B cell (primary cell): ENCODE measurements around the gene OPRPN. TPM values are rescaled to one million over a fixed set of nuclear protein-coding genes. Genes with fewer than 3 reads are reported as not detected.

Experiments
- ATAC-seq: fragments of 200-7000 bp; cut with Tn5 transposase; one replicate; pipeline ENCODE4 v1.10.0; 2021; ENCODE audit warnings: low read depth, mild to moderate bottlenecking, moderate number of reproducible peaks, moderate library complexity
- CTCF ChIA-PET: fragments of 350-600 bp; sonication (Branson Sonifier 250); formaldehyde crosslinking; loops from one replicate; lab custom pipeline; 2021; ENCODE audit warnings: antibody characterized with exemption, inconsistent platforms; lab: Charles Lee
- POLR2A ChIA-PET: fragments of 350-600 bp; sonication (Branson Sonifier 250); formaldehyde crosslinking; loops from one replicate; lab custom pipeline; 2021; ENCODE audit warnings: antibody characterized with exemption; lab: Charles Lee
- DNase-seq: peaks from one replicate; pipeline ENCODE4 v3.0.0; 2013
- H2AFZ ChIP-seq: 2 replicates; pipeline ENCODE4 v1.6.1; 2012; ENCODE audit warnings: mild to moderate bottlenecking, low read depth, low read length; ENCODE audit not compliant: insufficient read depth, poor library complexity, severe bottlenecking
- H3K27ac ChIP-seq, 2 donors: 1 replicate in 1 of 2; 2 replicates in 1 of 2; pipeline ENCODE4 v1.5.1; 2012 to 2013; ENCODE audit warnings: low read length in 2 of 2, mild to moderate bottlenecking in 2 of 2, moderate library complexity in 1 of 2
- H3K27me3 ChIP-seq, 4 experiments: fragments of 200-600 bp in 1 of 4; sonication (generic) in 1 of 4; replicated peaks in 1 of 4; 1 replicate in 2 of 4; 2 replicates in 2 of 4; pipeline versions ENCODE4 v1.6.1 to v1.7.0; 2013 to 2016; ENCODE audit warnings: low read length in 3 of 4, mild to moderate bottlenecking in 2 of 4, mixed read lengths in 1 of 4, moderate library complexity in 1 of 4; ENCODE audit not compliant: insufficient read depth in 4 of 4, control insufficient read depth in 3 of 4; ENCODE audit errors: control extremely low read depth in 1 of 4
- H3K36me3 ChIP-seq, 2 experiments: replicated peaks in 1 of 2; 1 replicate in 1 of 2; 2 replicates in 1 of 2; pipeline versions ENCODE4 v1.6.1 to v1.7.1; 2013; ENCODE audit warnings: low read length in 1 of 2; ENCODE audit not compliant: insufficient read depth in 2 of 2, control insufficient read depth in 1 of 2; ENCODE audit errors: control extremely low read depth in 1 of 2, extremely low read depth in 1 of 2
- H3K4me1 ChIP-seq, 2 donors: fragments of 200-600 bp in 1 of 2; sonication (generic) in 1 of 2; 1 replicate in 1 of 2; 2 replicates in 1 of 2; pipeline versions ENCODE4 v1.5.1 to v1.6.1; 2013 to 2017; ENCODE audit warnings: low read length in 2 of 2; ENCODE audit not compliant: control insufficient read depth in 2 of 2, insufficient read depth in 2 of 2
- H3K4me2 ChIP-seq: replicated peaks from 2 replicates; pipeline ENCODE3; 2012; ENCODE audit warnings: mild to moderate bottlenecking, low read depth, low read length; ENCODE audit not compliant: poor library complexity, severe bottlenecking
- H3K4me3 ChIP-seq, 5 experiments: fragments of 200-600 bp in 1 of 5; sonication (generic) in 1 of 5; 1 replicate in 3 of 5; 2 replicates in 2 of 5; pipeline versions ENCODE4 v1.5.1 to v1.7.0; 2011 to 2016; ENCODE audit warnings: low read length in 4 of 5, mild to moderate bottlenecking in 4 of 5, low read depth in 2 of 5, control low read depth in 1 of 5, moderate library complexity in 1 of 5; ENCODE audit not compliant: insufficient read depth in 1 of 5; ENCODE audit errors: control extremely low read depth in 1 of 5, extremely low read depth in 1 of 5
- H3K79me2 ChIP-seq: fragments of 200-600 bp; sonication (generic); one replicate; pipeline ENCODE4 v1.6.0; 2016; ENCODE audit warnings: low read length; ENCODE audit not compliant: control insufficient read depth, insufficient read depth
- H3K9ac ChIP-seq: fragments of 200-600 bp; sonication (generic); 2 replicates; pipeline ENCODE4 v1.6.1; 2017; ENCODE audit warnings: mild to moderate bottlenecking, low read length, moderate library complexity
- H3K9me3 ChIP-seq, 3 donors: one replicate each; pipeline versions ENCODE4 v1.6.1 to v1.7.1; 2013; ENCODE audit warnings: low read length in 2 of 3; ENCODE audit not compliant: control insufficient read depth in 2 of 3, insufficient read depth in 1 of 3; ENCODE audit errors: control extremely low read depth in 1 of 3
- H4K20me1 ChIP-seq: 2 replicates; pipeline ENCODE4 v1.6.0; 2012; ENCODE audit warnings: mild to moderate bottlenecking, low read length; ENCODE audit not compliant: insufficient read depth, control insufficient read depth, poor library complexity, severe bottlenecking
- H3K27ac Mint-ChIP-seq: one replicate; pipeline ENCODE4 v1.8.0; 2021; ENCODE audit warnings: mixed read lengths
- H3K27me3 Mint-ChIP-seq: one replicate; pipeline ENCODE4 v1.8.0; 2021; ENCODE audit warnings: mixed read lengths
- H3K4me1 Mint-ChIP-seq: one replicate; pipeline ENCODE4 v1.8.0; 2021; ENCODE audit warnings: mixed read lengths
- H3K4me3 Mint-ChIP-seq: one replicate; pipeline ENCODE4 v1.8.0; 2021; ENCODE audit warnings: mixed read lengths
- H3K9me3 Mint-ChIP-seq: one replicate; pipeline ENCODE4 v1.8.0; 2022; ENCODE audit warnings: mixed read lengths; ENCODE audit not compliant: insufficient read depth
- CTCF ChIP-seq: fragments of 200-600 bp; IDR thresholded peaks from one replicate; pipeline ENCODE4 v1.8.0; 2022; ENCODE audit warnings: antibody characterized with exemption, mild to moderate bottlenecking
- EZH2 ChIP-seq: IDR thresholded peaks from 2 replicates; pipeline ENCODE4 v1.6.1; 2012; ENCODE audit warnings: borderline replicate concordance, low read depth, mild to moderate bottlenecking, moderate library complexity, low read length; ENCODE audit not compliant: insufficient read depth, poor library complexity, severe bottlenecking
- WGBS: methylation state at CpG from one replicate; pipeline ENCODE4 v1.1.5; 2013; ENCODE audit warnings: missing lambda C conversion rate; ENCODE audit not compliant: insufficient coverage; 5-methylcytosine and 5-hydroxymethylcytosine counted together
- intact Hi-C: fragments of 100-400 bp; cut with micrococcal nuclease; formaldehyde crosslinking; loops from one replicate; pipeline ENCODE4 v1.10.0; 2022
- polyA plus RNA-seq: library from polyadenylated mRNA; depleted of rRNA; stranded (reverse); fragments of >200 nt; gene quantifications from 2 replicates; pipeline ENCODE4 v1.2.3, GENCODE V29; 2012
- total RNA-seq, 2 donors: library from RNA; stranded (reverse); fragments of 120-200 nt in 1 of 2; gene quantifications; 1 replicate in 1 of 2; 2 replicates in 1 of 2; pipeline versions ENCODE4 v1.2.3 to v1.2.4, GENCODE V29; 2013 to 2022

The OPRPN gene
- total and polyA plus RNA-seq, 2 donors (not counting 1 experiment from before 2014, with no cell fraction given), result not detected

- H3K9ac ChIP-seq, result no peak overlapping the region
- Mint-ChIP-seq H3K4me3 (no peak overlapping the region), H3K27me3 (no peaks in the 10 kb centered on the region), H3K9me3 (no peaks in the 10 kb centered on the region), H3K4me1 (no peaks in the 10 kb centered on the region), H3K27ac (no peak overlapping the region)
- no peak overlapping the region for H3K4me2 ChIP-seq
- ChIA-PET POLR2A (no interaction called here), CTCF (no interaction called here)
- no peak overlapping the region for H2AFZ ChIP-seq
- H3K79me2 ChIP-seq, result no peaks in the 10 kb centered on the region
- no peaks in the 10 kb centered on the region for H3K4me1 ChIP-seq
- no peak overlapping the region for H3K27ac ChIP-seq
- no peaks in the 10 kb centered on the region for H3K36me3 ChIP-seq
- no peaks in the 10 kb centered on the region for H3K27me3 ChIP-seq
- H3K4me3 ChIP-seq, result no peak overlapping the region
- no peaks in the 10 kb centered on the region for H3K9me3 ChIP-seq
- no peak for ATAC-seq
- intact Hi-C loops, result no loop called here
- no peak for DNase-seq
- no peaks in the 10 kb centered on the region for H4K20me1 ChIP-seq
- no peak for TF ChIP-seq EZH2
- no peak for TF ChIP-seq CTCF
These were observed 29.0 kb downstream of the OPRPN start for GRCh38 chr4:70426789-70427188.

- Histone ChIP-seq H3K27me3 (peaks cover 0 to 3% (median 0%) of the 10 kb centered on the region in 4 experiments), H3K27ac (no peak overlapping the region), H3K9me3 (no peaks in the 10 kb centered on the region), H3K4me3 (no peak overlapping the region), H4K20me1 (no peaks in the 10 kb centered on the region), H3K4me1 (no peaks in the 10 kb centered on the region), H2AFZ (no peak overlapping the region), H3K9ac (no peak overlapping the region), H3K79me2 (no peaks in the 10 kb centered on the region), H3K36me3 (no peaks in the 10 kb centered on the region), H3K4me2 (no peak overlapping the region)
- no peak for TF ChIP-seq CTCF
- TF ChIP-seq EZH2, result no peak
- Mint-ChIP-seq H3K27me3 (no peaks in the 10 kb centered on the region), H3K27ac (no peak overlapping the region), H3K4me3 (no peak overlapping the region), H3K9me3 (no peaks in the 10 kb centered on the region), H3K4me1 (no peaks in the 10 kb centered on the region)
- 56% methylated on average over 7 of the region's 7 CpGs for WGBS
- ChIA-PET CTCF (no interaction called here), POLR2A (no interaction called here)
- intact Hi-C loops, result no loop called here
- ATAC-seq, result no peak
- no peak for DNase-seq
These were observed 39.5 kb downstream of the OPRPN start for GRCh38 chr4:70437197-70437596.
